HG03135 (cell line): ENCODE results near the gene GOLGA6D.
"Not testable (repeated sequence)": the region's sequence is repeated elsewhere in the genome, so short reads cannot be mapped to it uniquely, and the experiment has no call there.

Experiments
- ATAC-seq: cut with Tn5 transposase; IDR thresholded peaks from one replicate; pipeline ENCODE4 v1.9.1; 2021; ENCODE audit warnings: mild to moderate bottlenecking, moderate library complexity; ENCODE audit not compliant: unreplicated experiment

The GOLGA6D gene

DNA sequence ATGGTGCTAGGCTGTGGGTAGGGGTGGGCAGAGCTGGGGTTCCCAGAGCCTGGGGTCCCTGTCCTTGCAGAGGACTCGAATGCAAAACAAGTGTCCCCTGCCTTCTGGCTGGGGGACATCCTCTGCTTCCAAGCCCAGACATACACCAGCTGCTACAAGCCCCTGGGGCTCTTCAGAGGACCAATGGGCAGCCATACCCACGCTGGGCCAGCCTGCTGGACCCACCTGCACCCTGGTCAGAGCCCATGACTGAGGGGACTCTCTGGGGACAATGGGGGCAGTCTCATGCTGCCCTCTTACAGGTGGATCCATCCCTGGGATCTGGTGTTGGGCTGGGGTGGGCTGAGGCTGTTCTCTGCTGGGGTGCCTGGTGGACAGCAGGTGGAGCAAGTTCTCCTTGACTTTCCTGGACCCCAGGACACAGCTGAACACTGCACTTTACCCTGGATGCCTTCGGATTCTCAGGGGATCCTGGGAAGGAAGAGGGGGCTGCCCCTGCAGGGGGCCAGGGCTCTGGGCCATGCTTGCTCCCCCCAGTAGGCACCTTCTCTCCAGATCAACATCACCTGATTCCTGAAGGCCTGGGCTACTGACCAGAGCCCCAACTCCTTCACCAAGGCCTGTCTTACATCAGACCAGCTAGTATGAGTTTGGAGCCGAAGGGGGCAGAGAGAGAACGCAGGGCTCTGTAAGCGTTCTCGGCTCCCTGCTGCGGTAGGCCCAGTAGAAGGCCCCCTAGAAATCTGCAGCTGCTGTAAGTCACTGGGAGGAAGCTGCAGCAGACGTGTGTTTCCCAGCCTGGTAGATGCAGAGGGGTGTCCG, 46.1 kb downstream of the GOLGA6D start:
- ATAC-seq: no peak

GRCh38 chr15:75329571-75329970, 46.9 kb downstream of the GOLGA6D start:
- ATAC-seq: no peak

- ATAC-seq: not testable (repeated sequence)
Measured at GRCh38 chr15:75332093-75332492, 49.5 kb downstream of the GOLGA6D start.

DNA sequence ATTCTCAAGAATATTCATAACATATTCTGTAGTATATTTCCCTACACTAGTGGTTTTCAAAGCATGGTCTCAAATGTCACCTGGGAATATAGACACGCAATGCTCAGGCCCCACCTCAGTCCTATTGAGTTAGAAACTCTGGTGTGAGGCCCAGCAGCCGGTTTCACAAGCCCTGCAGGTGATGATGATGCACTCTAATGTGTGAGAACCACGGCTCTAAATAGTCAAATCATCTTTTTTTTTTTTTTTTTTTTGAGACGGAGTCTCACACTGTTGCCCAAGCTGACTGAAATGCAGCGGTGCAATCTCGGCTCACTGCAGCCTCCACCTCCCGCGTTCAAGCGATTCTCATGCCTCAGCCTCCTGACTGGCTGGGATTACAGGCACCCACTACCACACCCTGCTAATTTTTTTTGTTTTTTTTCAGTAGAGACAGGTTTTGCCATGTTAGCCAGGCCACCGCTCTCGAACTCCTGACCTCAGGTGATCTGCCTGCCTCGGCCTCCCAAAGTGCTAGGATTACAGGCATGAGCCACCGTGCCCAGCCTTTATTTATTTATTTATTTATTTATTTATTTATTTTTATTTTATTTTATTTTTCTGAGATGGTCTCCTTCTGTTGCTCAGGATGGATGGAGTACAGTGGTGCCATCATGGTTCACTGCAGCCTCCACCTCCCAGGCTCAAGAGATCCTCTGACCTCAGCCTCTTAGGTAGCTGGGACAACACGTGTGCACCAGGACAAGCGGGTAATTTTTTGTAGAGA, 51.2 kb downstream of the GOLGA6D start:
- ATAC-seq: not testable (repeated sequence)

- no peak for ATAC-seq
Measured at GRCh38 chr15:75335313-75335704, 52.7 kb downstream of the GOLGA6D start.

- peak; percentile 62 for ATAC-seq
Measured at GRCh38 chr15:75335705-75336355, 53.2 kb downstream of the GOLGA6D start, which contains the start of gene COMMD4. Gene COMMD4, plus strand, starts transcription at chr15:75336063. Its CDS starts 27 bp downstream, at chr15:75336090.

DNA sequence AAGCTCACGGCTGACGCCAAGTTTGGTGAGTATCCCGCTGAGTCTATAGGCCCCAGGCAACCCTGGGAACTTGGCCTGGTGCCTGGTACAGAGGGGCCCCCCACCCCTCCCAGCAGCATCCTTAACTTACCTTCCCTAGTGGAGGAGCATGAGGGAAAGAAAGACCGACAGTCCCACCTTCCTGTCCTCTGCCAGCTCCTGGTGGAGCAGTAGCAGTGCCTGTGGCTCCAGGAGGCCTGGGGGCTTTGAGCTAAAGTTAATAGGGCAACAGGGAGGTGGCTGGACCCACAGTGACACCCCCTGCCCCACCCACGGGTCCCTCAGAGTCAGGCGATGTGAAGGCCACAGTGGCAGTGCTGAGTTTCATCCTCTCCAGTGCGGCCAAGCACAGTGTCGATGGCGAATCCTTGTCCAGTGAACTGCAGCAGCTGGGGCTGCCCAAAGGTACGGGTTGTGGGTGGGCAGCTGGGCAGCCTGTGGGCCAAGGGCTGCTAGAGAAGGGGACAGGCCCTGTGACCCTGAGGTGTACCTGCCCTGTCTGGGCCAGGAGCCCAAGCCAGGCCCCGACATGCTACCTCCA, 56.1 kb downstream of the GOLGA6D start:
- no peak for ATAC-seq

DNA sequence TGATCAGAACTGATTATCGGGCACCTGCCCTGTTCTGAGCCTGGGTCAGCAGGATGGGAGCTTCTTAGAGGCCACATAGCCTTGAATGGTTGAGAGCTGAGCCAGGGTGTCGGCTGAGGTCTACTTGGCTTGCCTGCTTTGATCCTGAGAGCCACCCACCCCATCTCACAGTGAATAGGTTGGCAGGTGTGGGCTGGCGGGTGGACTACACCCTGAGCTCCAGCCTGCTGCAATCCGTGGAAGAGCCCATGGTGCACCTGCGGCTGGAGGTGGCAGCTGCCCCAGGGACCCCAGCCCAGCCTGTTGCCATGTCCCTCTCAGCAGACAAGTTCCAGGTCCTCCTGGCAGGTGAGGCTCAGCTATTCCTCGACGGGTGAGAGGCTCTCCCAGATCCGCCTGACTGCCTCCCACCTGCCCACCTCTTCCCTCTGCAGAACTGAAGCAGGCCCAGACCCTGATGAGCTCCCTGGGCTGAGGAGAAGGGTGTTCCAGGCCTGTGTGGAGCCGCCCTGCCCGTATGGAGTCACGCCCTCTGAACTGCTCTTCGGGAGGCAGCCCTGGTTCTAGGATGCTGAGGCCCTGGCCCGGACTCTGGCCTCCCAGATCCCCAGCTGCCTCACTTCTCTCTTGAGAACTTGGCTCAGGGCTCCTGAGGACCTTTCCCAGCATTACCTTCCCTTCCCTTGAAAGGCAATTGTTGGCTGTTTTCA, 57.1 kb downstream of the GOLGA6D start:
- no peak for ATAC-seq

DNA sequence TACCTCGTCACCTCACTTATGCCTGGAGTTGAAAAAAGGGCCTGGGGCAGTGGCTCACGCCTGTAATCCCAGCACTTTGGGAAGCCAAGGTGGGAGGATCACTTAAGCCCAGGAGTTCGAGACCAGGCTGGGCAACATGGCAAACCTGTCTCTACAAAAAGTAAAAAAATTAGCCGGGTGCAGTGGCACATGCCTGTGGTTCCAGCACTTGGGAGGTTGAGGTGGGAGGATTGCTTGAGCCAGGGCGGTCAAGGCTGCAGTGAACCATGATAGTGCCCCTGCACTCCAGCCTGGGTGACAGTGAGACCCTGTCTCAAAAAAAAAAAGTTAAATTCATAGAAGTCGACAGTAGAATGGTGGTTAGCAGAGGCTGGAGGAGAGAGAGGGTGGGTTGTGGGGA, 59.6 kb downstream of the GOLGA6D start:
- no peak for ATAC-seq

DNA sequence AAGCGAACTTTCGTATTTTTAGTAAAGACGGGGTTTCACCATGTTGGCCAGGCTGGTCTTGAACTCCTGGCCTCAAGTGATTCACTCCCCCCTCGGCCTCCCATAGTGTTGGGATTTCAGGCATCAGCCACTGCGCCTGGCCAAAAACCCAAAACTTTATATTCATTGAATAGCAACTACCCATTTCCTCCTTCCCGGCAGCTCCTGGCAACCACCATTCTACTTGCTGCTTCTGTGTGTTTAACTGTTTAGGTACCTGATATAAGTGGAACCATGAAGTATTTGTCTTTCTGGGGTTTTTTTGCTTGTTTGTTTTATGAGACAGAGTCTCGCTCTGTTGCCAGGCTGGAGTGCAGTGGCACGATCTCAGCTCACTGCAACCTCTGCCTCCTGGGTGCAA, 61.3 kb downstream of the GOLGA6D start:
- not testable (repeated sequence) for ATAC-seq
